ENCODE results near the gene SPART. TPM values are rescaled to one million over a fixed set of nuclear protein-coding genes. Genes with fewer than 3 reads are reported as not detected.

SPART gene
- polyA plus RNA-seq, 1 experiment, result 32.7 TPM

DNA sequence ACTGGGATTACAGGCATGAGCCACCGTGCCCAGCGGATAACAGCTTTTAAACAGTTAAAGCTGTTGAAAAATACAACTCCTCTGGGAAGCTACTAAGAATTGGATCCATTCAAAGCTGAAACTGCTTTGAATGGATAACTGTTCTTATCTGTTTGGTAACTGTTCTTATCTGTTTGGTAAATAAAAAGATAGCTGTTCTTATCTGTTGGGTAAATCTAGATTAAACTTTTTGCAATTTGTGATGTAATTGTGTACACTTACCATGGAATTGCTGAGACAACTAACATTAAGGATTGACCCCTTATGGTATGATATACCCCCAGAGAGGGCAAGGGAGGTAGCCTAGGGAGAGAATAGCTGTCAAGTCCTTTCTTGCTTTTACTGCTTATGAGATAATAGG is 27.9 kb upstream of the SPART start:
- H3K36me3 ChIP-seq (ENCODE audit: control insufficient read depth, insufficient read depth, low read length), result no peaks in the 10 kb centered on the region

DNA sequence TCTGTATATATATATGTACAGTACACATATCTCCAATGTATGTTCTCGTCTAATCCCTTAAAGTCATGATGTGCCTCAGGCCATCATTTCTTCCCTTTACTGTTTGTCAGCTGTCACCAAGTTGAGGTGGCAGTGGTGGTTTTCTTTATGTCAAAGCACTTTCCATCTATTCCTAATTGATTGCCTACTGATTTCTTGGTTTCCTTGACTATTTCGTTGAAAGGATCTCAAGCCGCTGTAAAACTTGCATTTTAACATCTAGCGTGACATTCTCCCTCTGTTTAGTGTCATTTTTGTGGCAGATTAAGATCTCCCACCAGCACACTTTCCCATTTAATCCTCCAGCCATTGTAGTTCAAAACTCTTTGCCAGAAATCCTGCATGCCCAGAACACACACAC is 25.0 kb upstream of the SPART start:
- no peaks in the 10 kb centered on the region for H3K36me3 ChIP-seq (ENCODE audit: control insufficient read depth, insufficient read depth, low read length)
- ChIA-PET POLR2A (no interaction called here), CTCF (no interaction called here)
- peaks cover 2% of the 10 kb centered on the region; the same call in 1 of the 2 replicates for H3K27me3 ChIP-seq (ENCODE audit: control insufficient read depth, insufficient read depth, low read length)
- TF ChIP-seq, protein P1, sequence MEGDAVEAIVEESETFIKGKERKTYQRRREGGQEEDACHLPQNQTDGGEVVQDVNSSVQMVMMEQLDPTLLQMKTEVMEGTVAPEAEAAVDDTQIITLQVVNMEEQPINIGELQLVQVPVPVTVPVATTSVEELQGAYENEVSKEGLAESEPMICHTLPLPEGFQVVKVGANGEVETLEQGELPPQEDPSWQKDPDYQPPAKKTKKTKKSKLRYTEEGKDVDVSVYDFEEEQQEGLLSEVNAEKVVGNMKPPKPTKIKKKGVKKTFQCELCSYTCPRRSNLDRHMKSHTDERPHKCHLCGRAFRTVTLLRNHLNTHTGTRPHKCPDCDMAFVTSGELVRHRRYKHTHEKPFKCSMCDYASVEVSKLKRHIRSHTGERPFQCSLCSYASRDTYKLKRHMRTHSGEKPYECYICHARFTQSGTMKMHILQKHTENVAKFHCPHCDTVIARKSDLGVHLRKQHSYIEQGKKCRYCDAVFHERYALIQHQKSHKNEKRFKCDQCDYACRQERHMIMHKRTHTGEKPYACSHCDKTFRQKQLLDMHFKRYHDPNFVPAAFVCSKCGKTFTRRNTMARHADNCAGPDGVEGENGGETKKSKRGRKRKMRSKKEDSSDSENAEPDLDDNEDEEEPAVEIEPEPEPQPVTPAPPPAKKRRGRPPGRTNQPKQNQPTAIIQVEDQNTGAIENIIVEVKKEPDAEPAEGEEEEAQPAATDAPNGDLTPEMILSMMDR (IDR thresholded peaks at IDR 0.05; ENCODE audit: insufficient read depth, low read depth, low read length), result no peak
- no peak for DNase-seq (ENCODE audit: low read depth)
- H3K4me3 ChIP-seq (ENCODE audit: low read depth, low read length), result no peak overlapping the region

More for the DNA sequence above, 27.9 kb upstream of the SPART start:
- ChIA-PET CTCF (interaction anchor here (0.6 to 2.5 kb wide), 5 partner anchors 17 to 364 kb away, joined by 3 to 13 read pairs (median 4); partner anchors contain the start of gene SPART), POLR2A (no interaction called here)
- H3K27me3 ChIP-seq (ENCODE audit: control insufficient read depth, insufficient read depth, low read length), result peaks cover 2% of the 10 kb centered on the region; the same call in 1 of the 2 replicates
- TF ChIP-seq, protein P1 (IDR thresholded peaks at IDR 0.05; ENCODE audit: insufficient read depth, low read depth, low read length), result no peak
- H3K4me3 ChIP-seq (ENCODE audit: low read depth, low read length), result no peak overlapping the region
- DNase-seq (ENCODE audit: low read depth), result no peak

- Histone ChIP-seq H3K4me3 (ENCODE audit: low read depth, low read length) (no peak overlapping the region), H3K27me3 (ENCODE audit: control insufficient read depth, insufficient read depth, low read length) (peaks cover 1% of the 10 kb centered on the region; the same call in 1 of the 2 replicates), H3K36me3 (ENCODE audit: control insufficient read depth, insufficient read depth, low read length) (no peaks in the 10 kb centered on the region)
- CTCF ChIA-PET, result interaction anchor here (2.1 to 3.3 kb wide), 2 partner anchors 19 to 23 kb away, joined by 5 to 12 read pairs; no protein-coding TSS in a partner anchor
- DNase-seq (ENCODE audit: low read depth), result no peak
- POLR2A ChIA-PET, result interaction anchor here (0.6 kb wide), 1 partner anchor 57 kb away, joined by 5 read pairs; no protein-coding TSS in a partner anchor
- TF ChIP-seq, protein P1 (IDR thresholded peaks at IDR 0.05; ENCODE audit: insufficient read depth, low read depth, low read length), result no peak
Observed at GRCh38 chr13:36370108-36370429, 23.9 kb upstream of the SPART start.

GRCh38 chr13:36369268-36370107 is 23.3 kb upstream of the SPART start:
- Histone ChIP-seq H3K36me3 (ENCODE audit: control insufficient read depth, insufficient read depth, low read length) (no peaks in the 10 kb centered on the region), H3K27me3 (ENCODE audit: control insufficient read depth, insufficient read depth, low read length) (no peaks in the 10 kb centered on the region), H3K4me3 (ENCODE audit: low read depth, low read length) (no peak overlapping the region)
- TF ChIP-seq, protein P1 (IDR thresholded peaks at IDR 0.05; ENCODE audit: insufficient read depth, low read depth, low read length), result no peak
- DNase-seq (ENCODE audit: low read depth), result no peak
- ChIA-PET CTCF (interaction anchor here (1.2 to 3.3 kb wide), 3 partner anchors 19 to 23 kb away, joined by 3 to 12 read pairs (median 5); no protein-coding TSS in a partner anchor), POLR2A (interaction anchor here (0.6 kb wide), 2 partner anchors 11 to 57 kb away, joined by 3 to 5 read pairs; no protein-coding TSS in a partner anchor)

GRCh38 chr13:36366031-36366430 is 19.8 kb upstream of the SPART start:
- TF ChIP-seq, protein P1 (IDR thresholded peaks at IDR 0.05; ENCODE audit: insufficient read depth, low read depth, low read length), result no peak
- ChIA-PET CTCF (interaction anchor here (1.3 kb wide), 1 partner anchor 19 kb away, joined by 3 read pairs; no protein-coding TSS in a partner anchor), POLR2A (no interaction called here)
- no peak for DNase-seq (ENCODE audit: low read depth)
- H3K36me3 ChIP-seq (ENCODE audit: control insufficient read depth, insufficient read depth, low read length), result no peaks in the 10 kb centered on the region
- H3K4me3 ChIP-seq (ENCODE audit: low read depth, low read length), result no peak overlapping the region
- H3K27me3 ChIP-seq (ENCODE audit: control insufficient read depth, insufficient read depth, low read length), result no peaks in the 10 kb centered on the region
